A673 (cell line): ENCODE results near the gene LRRC23. TPM values are rescaled to one million over a fixed set of nuclear protein-coding genes. Genes with fewer than 3 reads are reported as not detected.

Source experiments
- BruUV-seq: library from RNA; stranded (reverse); fragments of 400-500 nt; replicated peaks from 2 replicates; lab custom pipeline; 2021; lab: Mats Ljungman, UMichigan
- CTCF ChIA-PET: fragments of 300-600 bp; sonication (Branson Sonifier 250); formaldehyde crosslinking; loops from one replicate; lab custom pipeline; 2022; ENCODE audit warnings: antibody characterized with exemption; lab: Charles Lee
- POLR2A ChIA-PET: fragments of 300-600 bp; sonication (Branson Sonifier 250); formaldehyde crosslinking; loops from one replicate; lab custom pipeline; 2022; ENCODE audit warnings: antibody characterized with exemption; ENCODE audit not compliant: low non-redundant PET; lab: Charles Lee
- DNase-seq: peaks from one replicate; pipeline ENCODE4 v3.0.0-alpha.2; 2015; ENCODE audit warnings: low spot score
- H3K27ac ChIP-seq: fragments of 200-600 bp; sonication (generic); 2 replicates; pipeline ENCODE4 v1.5.1; 2016; ENCODE audit warnings: mixed run types, low read depth, mild to moderate bottlenecking, mixed read lengths, antibody characterized with exemption, low read length; ENCODE audit not compliant: poor library complexity, severe bottlenecking
- H3K27me3 ChIP-seq: fragments of 200-600 bp; sonication (generic); replicated peaks from 2 replicates; pipeline ENCODE4 v1.6.1; 2017; ENCODE audit warnings: mixed run types, low read depth, mild to moderate bottlenecking, mixed read lengths, antibody characterized with exemption, low read length; ENCODE audit not compliant: insufficient read depth, poor library complexity
- H3K36me3 ChIP-seq: fragments of 200-600 bp; sonication (generic); 2 replicates; pipeline ENCODE4 v1.6.1; 2016; ENCODE audit warnings: mixed run types, mild to moderate bottlenecking, mixed read lengths, antibody characterized with exemption, low read length; ENCODE audit not compliant: insufficient read depth, poor library complexity, severe bottlenecking
- H3K4me1 ChIP-seq: fragments of 200-600 bp; sonication (generic); 2 replicates; pipeline ENCODE4 v1.6.1; 2017; ENCODE audit warnings: mixed run types, mild to moderate bottlenecking, mixed read lengths, antibody characterized with exemption, low read length; ENCODE audit not compliant: insufficient read depth, poor library complexity, severe bottlenecking
- H3K4me3 ChIP-seq: fragments of 200-600 bp; sonication (generic); 2 replicates; pipeline ENCODE4 v1.5.1; 2016; ENCODE audit warnings: low read depth, mixed run types, mild to moderate bottlenecking, mixed read lengths, low read length; ENCODE audit not compliant: poor library complexity, severe bottlenecking
- H3K9me3 ChIP-seq: fragments of 200-600 bp; sonication (generic); 2 replicates; pipeline ENCODE4 v1.6.1; 2016; ENCODE audit warnings: mixed run types, low read depth, mild to moderate bottlenecking, mixed read lengths, antibody characterized with exemption, low read length; ENCODE audit not compliant: poor library complexity, severe bottlenecking
- EZH2 ChIP-seq: fragments of 200-600 bp; sonication (generic); IDR thresholded peaks from 2 replicates; pipeline ENCODE4 v1.6.1; 2017; ENCODE audit warnings: borderline replicate concordance, low read depth, mild to moderate bottlenecking, mixed read lengths, antibody characterized with exemption, low read length; ENCODE audit not compliant: poor library complexity, severe bottlenecking
- intact Hi-C: fragments of 100-400 bp; cut with micrococcal nuclease; formaldehyde crosslinking; loops from one replicate; pipeline ENCODE4 v1.10.0; 2022; ENCODE audit not compliant: unreplicated experiment
- total RNA-seq: library from RNA; stranded (reverse); gene quantifications from 2 replicates; pipeline ENCODE4 v1.2.3, GENCODE V29; 2021
- TF ChIP-seq, protein P1 (sequence below): fragments of 300-800, 200-600 bp; sonication (generic); conservative IDR thresholded peaks from 2 replicates; pipeline ENCODE4 v1.5.1; 2017; ENCODE audit warnings: low read depth, mild to moderate bottlenecking, antibody characterized with exemption, low read length, moderate library complexity, mixed read lengths

LRRC23 gene
- total RNA-seq, 1 experiment from 2014 or later: 7.7 TPM

DNA sequence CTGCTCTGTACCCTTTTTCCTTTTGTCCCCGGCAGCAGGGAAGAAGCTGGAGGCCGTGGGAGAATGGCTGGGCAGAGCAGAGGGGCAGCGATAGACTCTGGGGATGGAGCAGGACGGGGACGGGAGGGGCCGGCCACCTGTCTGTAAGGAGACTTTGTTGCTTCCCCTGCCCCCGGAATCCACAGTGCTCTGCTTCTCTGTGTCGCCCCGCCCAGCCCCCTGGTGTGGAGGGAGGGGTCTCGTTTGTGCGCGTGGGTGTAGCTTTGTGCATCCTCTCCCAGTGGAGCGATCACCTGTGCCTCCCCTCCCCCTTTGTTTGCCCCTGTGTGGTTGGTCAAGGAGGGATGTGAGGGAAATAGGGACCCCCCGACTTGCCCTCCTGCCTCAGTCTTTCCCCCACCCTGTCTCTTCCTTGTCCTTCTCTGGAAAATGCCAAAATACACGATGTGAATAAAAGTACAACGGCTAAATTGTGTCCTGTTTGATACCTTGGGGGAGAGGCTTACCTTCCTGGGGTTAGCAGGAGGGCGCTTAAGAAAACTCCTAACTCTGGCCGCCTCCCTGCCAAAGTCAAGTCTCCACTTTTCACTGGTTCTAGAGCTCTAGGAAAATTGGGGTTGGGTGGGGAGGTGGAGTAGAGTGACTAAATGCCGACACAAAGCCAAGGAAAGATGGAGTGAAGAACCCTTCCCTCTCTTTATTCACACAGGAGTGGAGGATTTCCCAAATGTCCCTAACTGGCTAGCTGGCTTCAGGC, 38.3 kb upstream of the LRRC23 start:
- intact Hi-C loops: loop anchor here (2.0 kb wide), 1 partner anchor 14 kb away; the partner anchor contains the start of gene USP5
- CTCF ChIA-PET: interaction anchor here (0.7 kb wide), 1 partner anchor 925 kb away, joined by 6 read pairs; no protein-coding TSS in a partner anchor
- TF ChIP-seq EZH2: no peak
- TF ChIP-seq, protein P1, sequence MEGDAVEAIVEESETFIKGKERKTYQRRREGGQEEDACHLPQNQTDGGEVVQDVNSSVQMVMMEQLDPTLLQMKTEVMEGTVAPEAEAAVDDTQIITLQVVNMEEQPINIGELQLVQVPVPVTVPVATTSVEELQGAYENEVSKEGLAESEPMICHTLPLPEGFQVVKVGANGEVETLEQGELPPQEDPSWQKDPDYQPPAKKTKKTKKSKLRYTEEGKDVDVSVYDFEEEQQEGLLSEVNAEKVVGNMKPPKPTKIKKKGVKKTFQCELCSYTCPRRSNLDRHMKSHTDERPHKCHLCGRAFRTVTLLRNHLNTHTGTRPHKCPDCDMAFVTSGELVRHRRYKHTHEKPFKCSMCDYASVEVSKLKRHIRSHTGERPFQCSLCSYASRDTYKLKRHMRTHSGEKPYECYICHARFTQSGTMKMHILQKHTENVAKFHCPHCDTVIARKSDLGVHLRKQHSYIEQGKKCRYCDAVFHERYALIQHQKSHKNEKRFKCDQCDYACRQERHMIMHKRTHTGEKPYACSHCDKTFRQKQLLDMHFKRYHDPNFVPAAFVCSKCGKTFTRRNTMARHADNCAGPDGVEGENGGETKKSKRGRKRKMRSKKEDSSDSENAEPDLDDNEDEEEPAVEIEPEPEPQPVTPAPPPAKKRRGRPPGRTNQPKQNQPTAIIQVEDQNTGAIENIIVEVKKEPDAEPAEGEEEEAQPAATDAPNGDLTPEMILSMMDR: no peak
- no TSS peak for BruUV-seq
- Histone ChIP-seq H3K27me3 (no peaks in the 10 kb centered on the region), H3K4me1 (peaks cover 26% of the 10 kb centered on the region), H3K4me3 (peak overlapping the region; percentile 100), H3K36me3 (peaks cover 70% of the 10 kb centered on the region), H3K27ac (peak overlapping the region; percentile 99), H3K9me3 (no peaks in the 10 kb centered on the region)
- DNase-seq: peak; percentile 58
- POLR2A ChIA-PET: interaction anchor here (0.6 to 0.8 kb wide), 3 partner anchors 34 to 165 kb away, joined by 3 to 4 read pairs (median 3); no protein-coding TSS in a partner anchor

DNA sequence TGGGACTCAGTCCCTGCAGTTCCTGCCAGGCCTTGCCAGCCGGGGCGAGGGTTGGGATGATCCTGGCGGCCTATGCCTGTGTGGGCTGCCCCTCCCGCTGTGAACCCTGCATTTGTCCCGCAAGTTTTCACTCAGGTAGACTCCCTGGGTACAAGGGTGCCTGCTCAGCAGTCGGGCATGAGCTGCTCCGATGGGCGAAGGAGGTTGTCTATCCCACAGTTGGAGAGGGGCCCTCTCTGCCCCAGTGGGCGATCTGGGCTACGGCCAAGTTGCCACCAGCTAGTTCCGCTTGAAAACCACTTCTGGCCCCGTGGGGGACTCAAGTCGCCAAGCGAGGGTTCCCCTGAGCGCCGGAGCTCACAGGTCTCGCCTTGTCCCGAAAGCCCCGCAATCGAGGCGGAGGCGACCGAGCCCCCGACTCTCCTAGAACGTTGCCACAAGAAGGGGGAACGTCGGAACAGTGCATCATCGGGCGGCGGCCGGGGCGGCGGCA, 37.7 kb upstream of the LRRC23 start:
- Histone ChIP-seq H3K9me3 (no peaks in the 10 kb centered on the region), H3K4me3 (peak overlapping the region; percentile 100), H3K36me3 (peaks cover 67% of the 10 kb centered on the region), H3K27me3 (no peaks in the 10 kb centered on the region), H3K4me1 (peaks cover 31% of the 10 kb centered on the region), H3K27ac (peak overlapping the region; percentile 99)
- TF ChIP-seq EZH2: no peak
- TF ChIP-seq, protein P1: no peak
- ChIA-PET CTCF (interaction anchor here (0.6 to 0.7 kb wide), 2 partner anchors 114 to 924 kb away, joined by 4 to 6 read pairs; partner anchors contain the start of gene MLF2), POLR2A (interaction anchor here (0.6 to 0.8 kb wide), 2 partner anchors 35 to 144 kb away, joined by 3 to 4 read pairs; no protein-coding TSS in a partner anchor)
- no TSS peak for BruUV-seq
- intact Hi-C loops: loop anchor here (2.0 kb wide), 1 partner anchor 14 kb away; the partner anchor contains the start of gene USP5
- DNase-seq: no peak

DNA sequence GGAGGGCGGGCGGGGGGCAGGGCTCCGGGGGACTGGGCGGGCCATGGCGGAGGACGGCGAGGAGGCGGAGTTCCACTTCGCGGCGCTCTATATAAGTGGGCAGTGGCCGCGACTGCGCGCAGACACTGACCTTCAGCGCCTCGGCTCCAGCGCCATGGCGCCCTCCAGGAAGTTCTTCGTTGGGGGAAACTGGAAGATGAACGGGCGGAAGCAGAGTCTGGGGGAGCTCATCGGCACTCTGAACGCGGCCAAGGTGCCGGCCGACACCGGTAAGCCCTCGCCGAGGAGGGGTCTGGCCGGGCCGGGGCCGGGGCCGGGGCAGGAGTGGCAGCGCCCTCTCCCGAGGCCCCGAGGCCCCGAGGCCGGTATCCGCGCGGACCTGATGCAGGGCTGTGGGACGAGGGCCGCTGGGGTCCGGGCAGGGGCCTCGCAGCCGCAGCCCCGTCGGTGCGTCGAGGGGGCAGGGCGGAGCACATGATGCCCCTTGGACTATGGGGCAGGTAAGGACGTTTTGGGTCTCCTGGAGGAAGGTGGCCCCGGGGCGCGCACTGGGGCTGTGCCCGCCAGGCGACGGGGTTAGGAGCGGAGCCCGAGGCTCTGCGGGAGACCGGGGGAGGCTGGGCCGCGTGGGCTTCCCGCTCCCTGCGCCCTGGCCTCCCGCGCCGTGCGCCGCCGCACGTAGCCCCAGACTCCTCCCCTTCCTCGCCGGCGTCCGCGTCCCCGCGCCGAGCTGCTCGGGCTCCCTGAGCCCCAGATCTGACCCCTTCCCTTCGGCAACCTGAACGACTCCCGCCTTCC, 37.0 kb upstream of the LRRC23 start, which contains the start of gene TPI1:
Gene TPI1, plus strand, starts transcription at position 119 of the 798 bp plus-strand sequence. Its CDS starts 36 bp downstream, at position 155.
- peaks cover 34% of the 10 kb centered on the region for H3K4me1 ChIP-seq
- TF ChIP-seq, protein P1: no peak
- TF ChIP-seq EZH2: no peak
- peaks cover 62% of the 10 kb centered on the region for H3K36me3 ChIP-seq
- ChIA-PET POLR2A (interaction anchor here (0.6 to 0.8 kb wide), 2 partner anchors 15 to 144 kb away, joined by 3 to 4 read pairs; no protein-coding TSS in a partner anchor), CTCF (interaction anchor here (0.6 to 1.6 kb wide), 3 partner anchors 114 to 923 kb away, joined by 4 to 6 read pairs (median 6); partner anchors contain the start of gene MLF2)
- H3K4me3 ChIP-seq: peak within 1 kb of the TSS; percentile 100
- H3K9me3 ChIP-seq: no peaks in the 10 kb centered on the region
- no TSS peak for BruUV-seq
- intact Hi-C loops: loop anchor here (2.0 kb wide), 1 partner anchor 15 kb away; the partner anchor contains the start of gene USP5
- H3K27me3 ChIP-seq: no peaks in the 10 kb centered on the region
- H3K27ac ChIP-seq: peak within 1 kb of the TSS; percentile 99
- peak; percentile 80 for DNase-seq
